Panc1 (cell line): Measurements from ENCODE around the gene DNAL1.

Experiments used
- POLR2AphosphoS5 ChIP-seq: IDR thresholded peaks from 2 replicates; pipeline ENCODE4 v1.6.1; 2012; ENCODE audit warnings: mild to moderate bottlenecking, low read depth, low read length, moderate library complexity
- REST ChIP-seq, 2 experiments: IDR thresholded peaks; 2 replicates each; pipeline ENCODE4 v1.6.1; 2011 to 2012; ENCODE audit warnings: low read depth in 2 of 2, control low read depth in 1 of 2, low read length in 1 of 2, mild to moderate bottlenecking in 1 of 2, moderate library complexity in 1 of 2; ENCODE audit not compliant: insufficient read depth in 1 of 2
- TF ChIP-seq, protein P1 (sequence below): fragments of 450-650 bp; IDR thresholded peaks from 2 replicates; pipeline ENCODE4 v1.5.1; 2017; ENCODE audit warnings: mild to moderate bottlenecking

- no peak for TF ChIP-seq POLR2AphosphoS5
- TF ChIP-seq, protein P1, sequence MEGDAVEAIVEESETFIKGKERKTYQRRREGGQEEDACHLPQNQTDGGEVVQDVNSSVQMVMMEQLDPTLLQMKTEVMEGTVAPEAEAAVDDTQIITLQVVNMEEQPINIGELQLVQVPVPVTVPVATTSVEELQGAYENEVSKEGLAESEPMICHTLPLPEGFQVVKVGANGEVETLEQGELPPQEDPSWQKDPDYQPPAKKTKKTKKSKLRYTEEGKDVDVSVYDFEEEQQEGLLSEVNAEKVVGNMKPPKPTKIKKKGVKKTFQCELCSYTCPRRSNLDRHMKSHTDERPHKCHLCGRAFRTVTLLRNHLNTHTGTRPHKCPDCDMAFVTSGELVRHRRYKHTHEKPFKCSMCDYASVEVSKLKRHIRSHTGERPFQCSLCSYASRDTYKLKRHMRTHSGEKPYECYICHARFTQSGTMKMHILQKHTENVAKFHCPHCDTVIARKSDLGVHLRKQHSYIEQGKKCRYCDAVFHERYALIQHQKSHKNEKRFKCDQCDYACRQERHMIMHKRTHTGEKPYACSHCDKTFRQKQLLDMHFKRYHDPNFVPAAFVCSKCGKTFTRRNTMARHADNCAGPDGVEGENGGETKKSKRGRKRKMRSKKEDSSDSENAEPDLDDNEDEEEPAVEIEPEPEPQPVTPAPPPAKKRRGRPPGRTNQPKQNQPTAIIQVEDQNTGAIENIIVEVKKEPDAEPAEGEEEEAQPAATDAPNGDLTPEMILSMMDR: no peak
- TF ChIP-seq REST (IDR thresholded peaks at IDR 0.05; ENCODE audit: insufficient read depth in 1 of 2, low read depth in 2 of 2, low read length in 1 of 2): no peak
These were observed 69.9 kb downstream of the DNAL1 start for GRCh38 chr14:73714656-73715081.
